Hematopoietic multipotent progenitor cell treated with erythropoietin and hydrocortisone succinate and interleukin-3 and kit ligand, for 8 days (in vitro differentiated cells): ENCODE measurements around the gene PSMA6.
"Not testable (repeated sequence)": the region's sequence is repeated elsewhere in the genome, so short reads cannot be mapped to it uniquely, and the experiment has no call there.

ENCODE experiments used
- DNase-seq: peaks from one replicate; pipeline ENCODE4 v3.0.0-alpha.2; 2015

The PSMA6 gene

DNA sequence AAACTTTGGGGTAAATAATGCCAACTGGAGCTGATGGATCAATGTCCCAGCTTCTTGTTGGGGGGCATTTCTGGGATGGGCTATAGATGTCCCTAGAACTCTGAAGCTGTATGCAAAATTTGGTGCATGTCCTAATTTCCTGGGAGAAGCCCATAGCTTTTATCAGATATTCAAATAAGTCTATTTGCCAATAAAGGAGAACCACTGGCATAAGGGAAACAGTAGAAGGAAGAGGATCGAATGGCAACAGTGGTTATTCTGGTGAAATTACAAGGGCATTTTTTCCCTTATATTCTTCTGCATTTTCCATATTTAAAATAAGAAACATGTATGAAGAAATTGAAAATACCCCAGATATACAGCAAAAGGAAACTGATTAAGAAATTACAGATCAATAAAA is 34.2 kb downstream of the PSMA6 start:
- DNase-seq: no peak

DNA sequence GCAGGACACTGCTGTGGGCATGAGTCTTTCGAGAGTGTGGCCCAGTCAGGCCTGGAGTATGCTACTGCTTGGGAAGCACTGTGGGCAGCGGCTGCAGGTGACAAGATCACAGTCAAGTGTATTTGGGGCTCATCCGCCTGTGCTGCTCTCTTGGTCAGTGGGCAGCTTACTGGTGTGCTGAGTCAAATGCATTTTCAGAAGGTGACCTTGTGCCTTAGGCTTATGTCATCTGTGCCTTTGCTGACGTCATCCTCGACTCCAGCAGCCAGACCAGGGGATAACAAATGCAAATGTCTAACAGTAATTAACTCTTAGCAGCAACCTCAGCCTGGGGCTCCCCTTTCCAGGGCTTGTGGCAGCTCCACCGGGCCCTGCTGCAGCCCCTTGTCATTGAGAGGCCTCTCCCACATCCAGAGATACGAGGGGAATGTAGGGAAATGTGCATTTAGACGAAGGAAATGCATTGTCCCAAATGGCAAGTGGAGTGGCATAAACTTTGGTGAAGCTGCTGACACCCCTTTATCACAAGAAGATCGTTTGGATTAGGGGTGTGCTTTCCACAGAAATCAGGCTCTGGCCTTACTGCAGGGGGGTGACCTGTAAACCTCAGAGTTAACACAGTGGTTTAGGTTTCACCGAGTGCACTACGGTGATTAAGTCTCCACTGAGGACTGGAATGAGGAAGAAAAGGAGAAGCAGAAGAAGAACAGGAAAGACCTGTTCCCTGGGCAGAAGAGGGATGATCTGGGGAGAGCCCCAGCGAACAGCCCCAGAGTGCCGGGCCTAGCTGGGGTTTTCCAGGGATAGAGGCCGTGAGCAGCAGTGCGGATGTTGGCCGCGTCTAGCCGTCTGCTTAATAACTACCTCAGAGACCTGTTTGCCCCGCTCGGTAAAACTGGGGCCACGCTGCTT is 39.7 kb downstream of the PSMA6 start:
- DNase-seq: no peak

DNA sequence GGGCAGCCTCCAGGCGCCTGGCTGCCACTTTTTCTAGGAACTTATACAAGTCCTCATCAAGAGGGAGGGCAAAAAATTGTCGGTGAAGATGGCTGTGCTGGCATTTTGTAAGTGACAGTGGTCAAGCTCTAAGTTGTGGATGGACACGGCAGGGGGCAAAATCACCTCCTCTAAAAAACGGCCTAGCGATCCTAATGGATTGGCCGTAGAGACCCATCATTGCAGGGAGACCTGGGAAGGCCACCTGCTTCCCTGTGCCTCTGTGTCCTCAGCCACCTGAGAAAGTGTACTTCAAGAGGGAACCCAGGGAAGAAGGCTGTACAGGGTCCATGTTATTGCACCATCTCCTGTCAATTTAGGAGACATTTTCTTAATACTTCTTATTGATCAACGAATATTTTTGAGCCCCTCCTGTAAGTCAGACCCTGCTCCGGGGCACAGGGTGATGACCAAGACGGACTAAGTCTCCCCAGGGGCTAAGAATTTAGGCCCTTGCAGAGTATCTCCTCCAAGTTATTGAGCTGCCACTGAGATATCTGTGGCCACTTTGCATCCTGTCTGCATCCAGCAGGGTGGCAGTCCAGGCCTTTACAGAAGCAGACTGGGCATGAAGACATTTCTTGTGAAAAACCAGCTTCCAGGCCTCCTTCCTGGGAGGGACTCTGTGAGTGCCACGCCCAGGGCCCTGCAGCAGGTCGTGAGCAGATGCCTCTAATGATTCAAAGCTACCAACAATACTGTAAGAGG is 40.5 kb downstream of the PSMA6 start:
- DNase-seq: peak; percentile 56

DNA sequence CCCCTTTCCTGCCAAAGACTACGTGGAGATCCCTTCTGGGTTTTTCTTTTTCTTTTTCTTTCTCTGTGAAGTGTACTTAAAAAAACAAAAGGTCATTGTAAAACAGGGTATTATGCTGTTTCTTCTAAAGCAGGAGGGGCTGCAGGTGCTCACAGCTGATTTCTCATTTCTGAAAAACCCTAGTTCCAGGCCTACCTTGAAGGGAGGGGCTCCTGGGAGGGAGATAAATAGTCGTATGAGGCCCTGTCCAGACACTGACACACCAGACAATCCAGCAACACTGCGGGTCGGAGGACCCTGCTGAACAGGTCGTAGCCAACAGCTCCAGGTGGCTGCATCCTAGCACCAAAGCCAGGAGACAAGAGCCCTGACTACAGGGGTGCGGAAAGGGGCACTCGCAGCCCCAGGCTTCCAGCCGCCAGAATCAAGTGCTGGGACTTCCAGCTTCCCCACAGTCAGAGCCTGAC is 41.1 kb downstream of the PSMA6 start:
- no peak for DNase-seq

DNA sequence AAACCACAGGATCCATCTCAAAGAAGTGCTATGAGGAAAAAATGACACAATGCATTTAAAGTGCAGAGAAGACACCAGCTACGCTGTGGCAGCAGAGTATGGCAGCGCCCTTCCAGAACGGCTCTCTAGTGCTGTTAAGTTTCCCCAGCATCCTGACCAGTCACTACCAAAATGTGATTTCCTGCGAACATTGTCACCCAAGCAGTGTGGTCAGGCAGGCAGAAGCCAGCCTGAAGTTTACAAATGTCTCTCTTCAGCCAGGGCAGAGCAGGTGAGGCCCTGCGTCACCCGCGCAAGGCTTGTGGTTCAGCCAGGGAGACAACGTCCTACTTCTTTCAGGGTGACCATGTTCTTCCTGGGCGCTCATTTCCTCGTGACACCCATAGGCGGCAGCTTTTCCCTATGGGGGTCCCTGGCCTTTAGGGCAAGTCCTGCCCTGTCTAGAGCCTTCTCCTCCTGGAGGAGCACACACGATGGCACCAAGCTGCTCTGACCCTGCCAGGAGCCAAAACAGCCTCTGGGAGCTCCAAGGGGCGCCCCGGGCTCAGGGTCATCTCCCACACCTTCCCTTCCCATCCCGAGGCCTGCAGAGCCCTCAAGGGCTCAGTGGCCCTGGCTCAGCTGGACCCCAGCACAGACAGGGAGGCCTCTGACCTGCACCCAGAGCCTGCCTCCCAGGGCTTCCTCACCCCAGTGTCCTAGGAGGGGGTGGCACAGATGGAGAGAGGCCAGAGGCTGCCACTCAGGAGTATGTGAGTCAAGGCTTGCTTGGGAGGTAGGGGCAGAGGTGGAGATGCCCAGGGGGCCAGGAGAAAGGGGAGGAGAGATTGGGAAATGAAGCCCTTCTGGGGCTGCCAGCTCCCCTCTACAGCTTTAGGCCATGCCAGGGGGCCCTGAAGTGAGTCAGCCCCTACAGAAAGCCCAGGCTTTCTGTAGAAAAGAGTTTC is 41.9 kb downstream of the PSMA6 start:
- no peak for DNase-seq

DNA sequence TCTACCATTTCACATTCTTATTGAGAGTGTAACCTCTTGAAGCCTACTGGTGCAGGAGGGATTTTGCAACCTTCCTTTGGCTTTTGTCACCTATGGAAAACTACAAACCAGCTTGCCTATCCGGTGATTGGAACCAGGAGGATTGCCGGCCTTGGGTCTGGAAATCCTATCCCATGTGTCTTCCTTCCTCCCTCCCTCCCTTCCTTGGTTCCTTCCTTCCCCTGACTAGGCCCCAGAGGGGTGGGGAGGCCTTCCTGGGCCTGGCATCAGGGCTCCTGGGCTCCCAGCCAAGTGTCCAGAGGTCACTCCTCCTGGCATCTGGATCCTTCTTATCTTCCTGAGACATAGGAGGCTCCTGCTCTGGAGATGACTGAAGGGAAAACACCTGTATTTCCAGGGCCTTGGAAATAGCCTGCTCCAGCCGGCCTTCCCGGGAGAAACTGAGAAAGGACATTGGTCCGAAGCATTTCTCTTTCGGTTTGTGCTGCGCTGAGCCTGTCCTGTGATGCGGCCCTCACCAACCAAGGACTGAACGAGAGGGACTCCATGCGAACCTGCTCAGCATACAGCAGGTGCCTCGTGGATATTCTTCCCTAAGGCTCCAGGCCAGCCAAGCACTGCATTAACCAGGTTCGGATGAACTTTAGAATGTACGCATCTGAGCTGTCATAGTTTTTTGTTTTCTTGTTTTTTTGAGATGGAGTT is 43.4 kb downstream of the PSMA6 start:
- no peak for DNase-seq

DNA sequence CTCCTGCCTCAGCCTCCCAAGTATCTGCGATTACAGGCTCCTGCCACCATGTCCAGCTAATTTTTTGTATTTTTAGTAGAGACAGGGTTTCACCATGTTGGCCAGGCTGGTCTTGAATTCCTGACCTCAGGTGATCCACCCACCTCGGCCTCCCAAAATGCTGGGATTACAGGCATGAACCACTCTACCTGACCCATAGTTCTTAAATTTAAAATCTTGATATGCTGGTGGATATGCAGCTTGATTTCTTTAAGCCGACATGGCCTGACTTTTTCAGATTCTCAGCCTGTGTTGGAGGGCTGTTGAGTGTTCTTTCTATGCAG is 44.0 kb downstream of the PSMA6 start:
- not testable (repeated sequence) for DNase-seq

DNA sequence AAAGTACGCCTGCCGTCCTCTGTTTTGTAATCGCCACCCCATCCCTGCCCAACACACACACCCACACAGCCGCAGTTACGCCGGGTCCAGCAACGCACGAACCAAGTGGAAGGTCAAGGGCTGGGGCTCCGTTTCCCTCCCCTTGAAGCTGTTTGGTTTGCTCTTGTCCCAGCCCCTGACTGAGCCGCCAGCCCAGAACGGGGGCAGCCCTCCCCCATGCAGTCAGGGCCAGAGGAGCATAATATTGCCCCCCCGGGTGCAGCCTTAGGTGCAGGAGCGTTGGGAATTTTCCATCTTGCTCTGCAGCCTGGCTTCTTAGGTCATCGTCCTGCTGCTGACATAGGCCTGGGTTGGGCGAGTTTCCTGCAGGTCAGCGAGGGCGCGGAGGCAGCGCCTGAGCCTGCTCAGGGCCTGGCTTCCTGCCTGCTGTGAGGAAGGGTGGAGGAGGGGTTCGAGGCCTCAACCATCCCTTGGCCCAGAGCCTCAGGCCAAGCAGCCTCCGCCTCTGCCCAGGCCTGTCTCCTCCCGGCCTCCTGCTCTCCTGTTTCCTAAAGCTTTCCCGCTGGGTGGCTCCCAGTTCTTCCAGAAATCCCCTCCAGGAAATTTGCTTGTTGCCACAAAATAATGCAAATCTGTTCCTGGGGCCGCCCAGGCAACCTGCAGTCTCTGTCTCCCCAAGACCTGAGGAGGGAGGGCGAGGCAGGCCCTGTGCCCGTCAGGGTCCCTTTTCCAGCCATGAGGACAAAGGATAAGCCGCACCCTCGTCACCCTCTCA is 44.5 kb downstream of the PSMA6 start:
- DNase-seq: no peak

DNA sequence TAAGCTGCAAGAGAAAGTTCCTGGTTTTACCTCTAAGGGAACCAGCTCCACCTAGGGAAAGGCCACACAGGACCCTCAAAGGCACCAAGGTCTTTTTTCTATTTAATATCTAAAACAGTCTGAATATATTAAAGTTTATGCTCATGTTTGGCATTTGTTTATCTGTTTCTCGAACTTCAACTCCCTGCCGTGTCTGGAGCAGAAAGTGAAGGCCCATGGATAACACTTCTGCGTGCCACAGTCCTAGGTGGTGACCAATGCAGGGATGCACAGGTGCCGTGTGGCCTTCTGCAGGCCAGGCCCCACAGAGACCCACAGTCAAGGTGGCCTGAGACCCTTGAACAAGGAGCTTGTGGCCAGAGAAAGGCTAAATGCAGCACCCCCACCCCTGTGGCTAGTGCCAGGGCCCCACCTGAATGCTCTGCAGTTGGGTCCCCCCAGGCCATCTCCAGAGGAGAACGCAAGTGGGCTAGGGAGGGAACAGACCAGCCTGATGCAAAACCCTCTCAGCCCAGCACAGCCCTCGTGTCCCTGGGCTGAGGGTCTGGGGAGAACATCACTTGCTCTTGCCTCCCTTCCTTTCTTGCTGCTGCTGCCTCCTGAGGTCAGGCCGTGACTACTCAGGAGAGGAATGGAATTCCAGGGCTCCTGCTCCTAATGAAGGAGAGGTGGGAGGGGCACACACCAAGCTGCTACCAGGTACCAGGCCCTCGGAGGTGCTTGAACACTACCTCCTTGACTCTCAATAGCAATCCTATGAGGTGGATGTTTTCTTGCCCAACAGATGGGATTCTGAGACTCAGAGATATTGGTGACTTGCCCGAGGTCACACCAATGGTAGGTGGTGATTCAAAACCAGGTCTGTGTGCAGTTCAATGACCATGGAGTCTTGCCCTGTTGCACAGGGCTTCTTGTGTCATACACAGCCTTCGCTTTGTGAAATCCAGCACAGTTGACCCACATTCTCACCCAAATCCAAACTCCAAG is 45.4 kb downstream of the PSMA6 start:
- no peak for DNase-seq

DNA sequence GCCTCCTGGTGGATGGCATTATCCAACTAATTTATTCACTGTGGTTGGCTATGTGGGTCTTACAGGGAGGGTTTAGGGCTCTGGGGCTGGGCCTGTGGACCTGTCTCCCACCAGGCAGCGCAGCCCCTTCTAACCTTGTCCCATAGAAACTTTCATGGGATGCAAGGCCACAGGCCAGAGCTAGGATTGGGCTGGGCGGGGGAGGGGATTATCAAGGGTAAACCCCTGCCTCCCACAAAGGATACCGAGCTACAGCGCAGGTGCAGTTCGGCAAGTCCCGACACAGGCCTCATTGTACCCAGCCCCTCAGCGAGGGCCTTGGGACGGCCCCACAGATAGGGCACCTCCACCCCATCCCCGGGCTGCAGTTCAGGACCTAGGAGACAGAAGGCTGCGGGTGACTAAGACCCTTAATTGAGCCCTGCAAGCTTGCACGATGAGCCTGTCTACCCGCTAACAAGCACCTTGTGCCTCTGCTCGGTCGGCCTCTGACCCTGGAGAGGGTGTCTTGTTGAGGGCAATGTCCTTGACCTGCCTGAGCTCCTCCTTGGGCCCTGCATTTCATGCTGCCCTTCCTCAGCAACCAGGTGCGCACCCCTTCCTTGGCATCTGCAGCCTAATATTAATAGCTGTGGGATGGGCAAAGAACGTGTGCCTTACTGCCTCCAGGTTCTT is 46.7 kb downstream of the PSMA6 start:
- no peak for DNase-seq

DNA sequence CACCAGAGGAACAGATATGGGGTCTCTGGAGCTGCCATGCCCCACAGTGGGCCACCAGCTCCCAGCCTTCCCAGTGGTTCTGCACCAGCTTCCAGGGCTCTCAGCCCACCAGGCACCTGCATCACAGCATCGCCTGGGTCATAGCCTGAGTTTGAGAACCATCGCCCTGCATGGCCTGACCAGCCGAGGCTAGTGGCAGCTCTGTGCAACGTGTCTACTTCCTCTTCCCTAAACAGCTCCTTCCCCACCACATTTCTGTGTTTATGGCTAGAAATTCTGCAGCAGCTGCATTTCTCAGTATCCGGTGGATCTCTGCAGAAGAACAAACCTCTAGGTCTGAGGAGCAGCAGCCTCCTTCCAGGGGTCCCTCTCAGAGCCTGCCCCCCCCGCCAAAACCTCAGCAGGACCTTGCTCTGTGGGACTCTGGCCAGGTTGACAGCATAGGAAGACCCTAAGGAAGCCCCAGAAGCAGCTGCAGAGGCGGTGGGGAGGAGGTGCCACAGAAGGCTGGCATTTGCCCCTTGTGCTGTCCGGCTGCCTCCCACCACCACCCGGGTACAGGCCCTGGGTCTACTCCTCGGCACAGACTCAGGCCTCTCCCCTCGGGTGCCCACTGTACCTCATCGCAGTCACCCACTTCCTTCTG is 47.7 kb downstream of the PSMA6 start:
- peak; percentile 19 for DNase-seq

DNA sequence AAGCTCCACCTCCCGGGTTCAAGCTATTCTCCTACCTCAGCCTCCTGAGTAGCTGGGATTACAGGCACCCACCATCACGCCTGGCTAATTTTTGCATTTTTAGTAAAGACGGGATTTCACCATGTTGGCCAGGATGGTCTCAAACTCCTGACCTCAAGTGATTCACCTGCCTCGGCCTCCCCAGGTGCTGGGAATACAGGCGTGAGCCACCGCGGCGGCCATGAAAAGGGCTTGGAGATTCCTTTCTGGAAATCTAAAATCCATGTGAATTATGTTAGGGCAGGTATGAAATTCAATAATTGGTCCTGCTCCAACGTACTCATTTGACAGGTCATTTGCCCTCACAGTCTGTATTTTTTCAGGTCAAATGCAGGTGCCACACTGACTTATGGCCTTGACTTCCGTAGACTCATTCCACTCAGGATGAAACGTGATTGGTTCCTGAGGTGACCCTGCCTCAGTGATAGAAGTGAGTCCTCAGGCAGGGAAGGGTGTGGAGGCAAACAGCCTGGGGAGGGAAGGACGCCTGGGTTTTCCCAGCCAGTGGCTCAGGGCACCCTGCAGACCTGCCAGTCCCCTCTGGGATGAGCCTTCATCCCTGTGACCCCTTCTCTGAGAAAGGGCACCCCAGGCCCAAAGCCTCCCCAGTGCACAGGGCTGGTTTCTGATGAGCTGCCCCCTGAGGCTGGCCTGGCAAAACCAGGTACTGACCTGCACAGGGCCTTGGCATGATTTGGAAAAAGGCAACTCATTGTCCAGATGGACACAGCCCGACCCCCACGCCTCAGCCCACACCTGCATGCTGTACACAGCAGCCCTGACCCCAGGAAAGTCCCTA is 48.7 kb downstream of the PSMA6 start:
- DNase-seq: no peak

DNA sequence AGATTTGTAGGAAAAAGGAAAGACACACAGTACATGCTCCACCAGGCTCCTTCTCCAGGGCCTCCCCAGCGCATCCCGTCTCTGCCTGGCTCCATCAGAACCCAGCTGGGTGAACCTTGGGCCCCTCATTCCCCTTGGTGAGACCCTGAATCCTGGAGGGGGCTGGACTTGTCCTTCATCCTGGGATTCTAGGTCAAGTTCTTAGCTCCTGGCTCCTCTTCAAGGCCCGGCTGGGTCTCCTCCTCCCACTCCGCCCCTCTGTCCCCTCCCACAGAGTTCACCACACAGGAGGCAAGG is 49.2 kb downstream of the PSMA6 start:
- no peak for DNase-seq

DNA sequence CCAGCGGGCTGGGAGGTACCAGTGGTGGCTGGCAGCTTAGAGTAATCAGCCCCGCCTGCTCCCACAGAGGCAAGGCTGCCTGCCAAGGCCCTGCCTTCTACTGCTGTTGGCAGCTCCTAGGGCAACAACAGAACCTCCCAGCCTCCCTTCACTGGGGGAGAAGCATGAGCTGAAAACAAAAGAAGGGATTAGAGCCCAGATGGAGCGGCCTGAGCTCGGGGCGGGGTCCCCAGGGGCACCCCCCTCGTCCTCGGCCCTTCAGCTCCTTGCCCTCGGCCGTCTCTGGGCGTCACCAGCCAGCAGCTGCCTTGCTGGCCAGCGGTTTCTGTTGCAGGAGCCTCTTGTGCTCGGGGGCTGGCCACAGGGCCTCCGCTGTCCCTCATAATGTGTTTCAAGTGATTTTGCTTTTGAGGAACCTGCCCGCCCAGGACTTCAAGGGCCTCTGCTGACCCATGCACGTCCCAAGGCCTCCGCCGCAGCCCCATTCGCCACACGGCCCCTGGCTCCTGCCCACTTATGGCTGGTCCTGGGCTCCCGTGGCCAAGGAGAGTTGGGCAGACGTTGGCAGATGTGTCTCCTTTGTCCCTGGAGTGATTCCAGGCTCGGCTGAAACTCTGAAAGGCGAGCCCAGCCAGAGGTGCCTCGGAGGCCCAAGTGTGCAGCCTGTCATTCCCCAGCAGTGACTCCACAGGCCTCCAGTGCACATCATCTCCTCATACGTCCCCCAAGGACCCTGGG is 49.7 kb downstream of the PSMA6 start:
- DNase-seq: peak; percentile 97

DNA sequence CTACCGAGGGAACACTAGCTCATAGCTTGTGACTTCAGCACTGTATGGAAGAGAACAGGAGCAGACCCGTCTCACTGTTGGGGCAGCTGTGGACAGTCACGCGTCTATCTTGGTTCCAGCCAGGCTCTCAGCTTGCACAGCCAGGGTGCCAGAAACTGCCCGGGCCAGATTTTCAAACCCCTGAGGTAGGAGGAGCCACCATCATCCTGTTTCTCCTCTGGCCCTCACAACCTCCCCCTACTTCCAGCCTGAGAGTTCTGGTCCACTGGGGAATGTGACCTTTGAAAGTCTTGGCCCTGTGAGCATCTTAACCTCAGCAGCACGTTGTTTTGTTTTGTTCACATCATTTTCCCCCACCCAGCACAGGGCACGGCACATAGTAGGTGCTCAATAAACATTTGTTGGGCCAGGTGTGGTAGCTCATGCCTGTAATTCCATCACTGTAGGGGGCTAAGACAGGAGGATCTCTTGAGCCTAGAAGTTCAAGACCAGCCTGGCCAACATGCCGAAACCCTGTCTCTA is 50.4 kb downstream of the PSMA6 start:
- DNase-seq: no peak

DNA sequence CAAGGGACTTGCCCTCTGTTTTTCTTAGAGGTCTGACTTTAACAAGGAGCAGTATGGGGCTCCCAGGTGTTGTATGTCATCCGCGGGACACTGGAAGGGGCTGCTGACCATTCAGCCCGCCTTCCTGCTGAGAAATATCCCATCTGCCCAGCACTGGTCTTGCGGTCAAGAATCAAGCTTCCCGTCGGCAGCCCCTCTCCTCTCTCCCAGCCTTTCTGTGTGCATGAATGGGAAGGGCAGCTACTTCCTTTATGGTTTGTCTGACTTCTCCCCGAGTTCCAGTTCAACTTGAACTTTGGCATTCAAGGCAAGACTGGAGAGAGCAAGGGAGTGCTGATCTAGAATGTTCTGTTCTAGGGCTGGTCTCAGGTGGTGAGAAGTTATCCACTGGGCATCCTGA is 51.5 kb downstream of the PSMA6 start:
- DNase-seq: no peak

DNA sequence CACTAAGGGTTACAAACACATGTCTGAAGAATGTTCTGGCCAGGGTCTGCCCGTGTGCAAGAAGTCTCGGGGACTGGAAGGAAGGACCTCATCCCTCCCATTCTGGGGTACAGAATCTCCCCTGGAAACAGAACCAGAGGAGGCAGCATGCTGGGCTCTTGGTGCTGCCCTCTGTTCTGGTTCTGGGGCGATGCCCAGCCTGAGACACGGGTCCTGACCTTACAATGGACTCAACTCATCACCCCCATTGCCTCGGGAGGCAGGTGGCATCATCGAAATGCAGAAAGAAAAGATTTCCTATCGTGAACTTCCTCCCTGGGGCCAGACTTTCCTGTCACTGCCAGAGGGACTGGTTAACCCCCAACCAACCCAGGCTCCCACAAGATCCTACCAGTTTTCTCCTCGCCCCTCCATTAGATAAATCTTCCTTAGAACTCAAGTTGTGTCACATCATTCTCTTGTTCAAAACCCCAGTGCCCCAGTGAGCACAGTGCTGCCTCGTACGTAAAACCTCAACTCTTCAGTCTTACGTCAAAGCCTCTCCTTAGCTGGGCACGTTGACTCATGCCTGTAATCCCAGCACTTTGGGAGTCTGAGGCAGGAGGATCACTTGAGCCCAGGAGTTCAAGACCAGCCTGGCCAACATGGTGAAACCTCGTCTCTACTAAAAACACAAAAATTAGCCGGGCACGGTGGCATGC is 52.1 kb downstream of the PSMA6 start:
- no peak for DNase-seq
